A172 (cell line): ENCODE data around the gene ELF2. TPM values are rescaled to one million over a fixed set of nuclear protein-coding genes. Genes with fewer than 3 reads are reported as not detected.
"Not testable (repeated sequence)": the region's sequence is repeated elsewhere in the genome, so short reads cannot be mapped to it uniquely, and the experiment has no call there.

Experiments
- DNase-seq: peaks from one replicate; pipeline ENCODE4 v3.0.0-alpha.2; 2015; ENCODE audit warnings: low spot score
- total RNA-seq: library from RNA; depleted of rRNA; stranded (reverse); fragments of >200 nt; shearing (Covaris generic); gene quantifications from 2 replicates; pipeline ENCODE4 v1.2.3, GENCODE V29; 2014; rRNA removed

The ELF2 gene
- total RNA-seq, 1 experiment from 2014 or later = 15.0 TPM

DNA sequence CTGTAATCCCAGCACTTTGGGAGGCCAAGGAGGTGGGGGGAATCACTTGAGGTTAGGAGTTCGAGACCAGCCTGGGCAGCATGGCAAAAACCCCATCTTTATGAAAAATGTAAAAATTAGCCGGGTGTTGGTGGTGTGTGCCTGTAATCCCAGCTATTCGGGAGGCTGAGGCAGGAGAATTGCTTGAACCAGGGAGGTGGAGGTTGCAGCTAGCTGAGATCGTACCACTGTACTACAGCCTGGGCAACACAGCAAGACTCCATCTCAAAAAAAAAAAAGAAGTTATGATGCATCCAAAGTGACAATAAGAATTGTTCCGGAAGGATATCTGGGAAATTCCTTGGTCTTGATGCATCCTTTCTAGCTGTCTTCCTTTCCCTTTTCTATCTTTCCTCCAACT lies 154.2 kb downstream of the ELF2 start:
- no peak for DNase-seq

DNA sequence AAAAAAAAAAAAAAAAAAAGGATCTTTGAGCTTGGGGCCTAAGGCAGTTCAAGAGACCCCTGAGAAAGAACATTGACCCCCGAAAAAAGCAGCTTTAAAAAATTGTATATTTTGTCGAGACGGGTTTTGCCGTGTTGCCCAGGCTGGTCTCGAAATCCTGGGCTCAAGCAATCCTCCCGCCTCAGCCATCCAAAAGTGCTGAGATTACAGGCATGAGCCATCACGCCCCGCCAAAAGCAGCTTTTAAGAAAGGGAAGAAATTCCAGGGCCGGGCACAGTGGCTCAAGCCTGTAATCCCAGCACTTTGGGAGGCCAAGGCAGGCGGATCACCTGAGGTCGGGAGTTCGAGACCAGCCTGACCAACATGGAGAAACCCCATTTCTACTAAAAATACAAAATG lies 155.9 kb downstream of the ELF2 start:
- DNase-seq = not testable (repeated sequence)

GRCh38 chr4:139020384-139020783 lies 156.6 kb downstream of the ELF2 start:
- DNase-seq = no peak

DNA sequence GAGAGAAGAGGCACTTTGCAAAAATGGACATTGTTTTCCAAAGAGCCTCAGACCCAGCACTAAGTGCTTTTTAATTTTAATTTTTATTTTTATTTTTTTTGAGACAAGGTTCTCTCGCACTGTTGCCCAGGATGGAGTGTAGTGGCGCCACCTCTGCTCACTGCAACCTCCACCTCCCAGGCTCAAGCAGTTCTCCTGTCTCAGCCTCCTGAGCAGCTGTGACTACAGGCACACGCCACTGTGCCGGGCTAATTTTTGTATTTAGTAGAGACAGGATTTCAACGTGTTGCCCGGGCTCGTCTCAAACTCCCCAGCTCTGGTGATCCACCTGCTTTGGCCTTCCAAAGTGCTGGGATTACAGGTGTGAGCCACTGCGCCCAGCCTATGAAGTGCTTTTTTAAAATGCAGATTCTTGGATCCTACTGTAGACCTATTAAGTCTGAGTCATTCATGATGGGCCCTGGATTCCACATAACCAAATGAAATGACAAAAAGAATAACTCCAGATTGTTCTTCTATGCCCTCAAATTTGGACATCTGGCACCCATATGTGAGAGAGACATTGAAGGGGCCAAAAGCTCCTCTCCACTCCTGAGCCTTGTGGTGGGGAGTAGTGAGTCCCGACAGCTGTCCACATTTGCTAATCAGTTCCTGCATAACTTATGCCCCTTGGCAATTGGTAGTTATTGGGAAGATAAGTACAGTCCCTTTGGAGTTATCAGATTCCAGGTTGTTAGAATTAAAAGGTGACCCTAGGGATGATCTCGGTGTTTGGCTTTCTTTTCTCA lies 157.9 kb downstream of the ELF2 start:
- DNase-seq = no peak

- DNase-seq = no peak
Measured at GRCh38 chr4:139018501-139018900, 158.5 kb downstream of the ELF2 start.

DNA sequence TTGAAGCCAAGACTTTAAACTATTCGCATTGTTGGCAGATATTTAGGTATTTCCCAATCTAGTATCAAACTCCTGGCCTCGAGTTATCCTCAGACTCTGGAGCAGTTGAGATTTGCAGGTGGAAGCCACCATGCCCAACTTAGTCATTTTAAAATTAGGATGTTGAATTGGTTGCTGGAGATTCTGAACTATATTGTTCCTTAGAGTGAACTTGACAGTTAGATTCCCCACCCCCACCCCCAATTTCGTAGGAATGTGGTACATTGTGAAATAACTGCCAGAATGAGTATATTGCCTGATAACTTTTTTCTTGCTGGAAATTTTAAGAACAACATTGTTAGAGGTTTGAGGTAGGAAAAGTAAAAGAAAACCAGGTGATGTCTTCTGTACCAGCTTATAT lies 159.2 kb downstream of the ELF2 start:
- no peak for DNase-seq

DNA sequence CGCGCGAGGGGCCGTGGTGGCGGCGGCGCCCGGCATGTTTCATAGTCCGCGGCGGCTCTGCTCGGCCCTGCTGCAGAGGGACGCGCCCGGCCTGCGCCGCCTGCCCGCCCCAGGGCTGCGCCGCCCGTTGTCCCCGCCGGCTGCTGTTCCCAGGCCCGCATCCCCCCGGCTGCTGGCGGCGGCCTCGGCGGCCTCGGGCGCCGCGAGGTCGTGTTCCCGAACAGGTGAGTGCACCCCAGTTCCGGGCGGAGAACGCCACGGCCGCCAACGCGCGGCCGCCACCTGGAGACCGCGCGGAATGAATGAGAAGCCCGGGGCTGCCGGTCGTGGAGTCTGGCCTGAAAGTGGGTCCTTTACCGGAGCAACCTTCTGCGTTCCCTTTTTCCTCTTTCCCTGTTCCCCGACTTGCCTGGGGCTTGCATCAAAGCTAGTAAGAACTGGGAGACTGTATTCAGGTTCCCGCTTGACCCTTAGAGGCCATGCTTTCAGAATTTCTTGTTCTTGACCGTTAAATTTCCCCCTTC lies 161.0 kb downstream of the ELF2 start:
- DNase-seq = no peak

- DNase-seq = peak; percentile 76
Measured at GRCh38 chr4:139015269-139015947, 161.6 kb downstream of the ELF2 start, which contains the start of gene NOCT. TSS of gene NOCT (plus strand) at chr4:139015781. CDS start at chr4:139015982, 201 bp downstream.

DNA sequence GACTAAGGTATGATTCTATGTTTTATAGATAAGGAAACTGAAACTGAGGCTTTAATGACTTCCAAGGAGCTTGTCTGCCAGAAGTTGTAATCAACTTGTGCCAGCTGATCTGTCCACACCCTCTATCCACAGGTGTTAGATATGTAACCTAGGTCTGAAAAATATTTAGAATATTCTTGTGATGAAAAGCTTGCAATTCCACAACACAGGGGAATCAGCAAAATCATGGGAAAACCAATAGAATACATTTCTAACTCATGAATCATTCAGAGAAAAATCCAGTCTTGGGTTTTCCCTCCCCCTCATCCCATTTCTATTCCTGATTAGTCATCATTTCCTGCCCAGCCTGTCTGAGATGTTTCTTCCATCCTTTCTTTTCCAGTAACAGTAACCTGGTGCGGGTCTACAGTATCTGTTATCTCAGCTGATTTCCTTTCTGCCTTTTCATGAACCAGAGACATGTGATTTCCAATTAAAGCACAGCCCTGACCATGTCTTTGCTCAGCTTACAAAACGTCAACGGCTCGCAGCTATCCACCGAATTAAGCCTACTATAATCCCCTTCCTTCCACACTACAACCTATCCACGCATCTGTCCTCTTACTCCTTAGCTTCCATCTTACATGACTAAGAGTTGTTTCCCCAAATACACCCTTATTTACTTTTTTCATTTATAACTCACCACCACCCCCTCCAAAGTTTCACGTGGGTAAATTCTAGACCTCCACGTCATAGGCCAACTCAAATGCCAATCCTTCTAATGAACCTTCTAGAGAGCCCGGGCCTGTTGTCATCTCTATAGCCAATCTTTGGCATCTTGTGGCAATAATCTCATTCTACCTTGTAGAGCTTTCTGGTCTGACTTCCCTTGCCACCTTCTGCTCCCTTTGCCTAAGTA lies 162.4 kb downstream of the ELF2 start:
- DNase-seq = peak; percentile 97

DNA sequence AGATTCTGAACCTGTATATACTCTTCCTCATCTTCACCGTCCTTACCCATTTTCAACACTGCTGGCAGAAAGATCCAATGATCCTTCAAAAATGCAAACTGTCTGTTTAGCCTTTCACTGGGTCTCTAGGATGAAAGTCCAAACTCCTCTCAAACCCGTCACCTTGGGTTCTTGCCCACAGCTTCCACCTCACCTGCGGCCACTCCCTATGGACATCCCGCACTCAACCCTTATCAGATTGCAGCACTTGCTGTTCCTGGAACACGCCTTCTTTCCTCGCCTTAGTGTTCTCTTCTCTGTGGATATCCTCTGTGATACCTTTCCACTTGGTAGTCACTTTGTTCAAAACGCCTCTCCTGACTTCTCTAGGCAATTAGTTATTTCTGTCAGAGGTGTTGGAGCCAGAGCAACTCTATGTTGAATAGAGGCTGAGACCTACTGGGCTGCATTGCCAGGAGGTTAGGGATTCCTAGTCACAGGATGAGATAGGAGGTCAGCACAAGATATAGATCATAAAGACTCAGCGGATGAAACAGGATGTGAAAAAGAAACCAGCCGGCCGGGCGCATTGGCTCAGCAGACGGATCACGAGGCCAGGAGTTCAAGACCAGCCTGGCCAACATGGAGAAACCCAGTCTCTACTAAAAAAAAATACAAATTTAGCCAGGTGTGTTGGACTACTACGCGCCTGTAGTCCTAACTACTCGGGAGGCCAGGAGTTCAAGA lies 165.6 kb downstream of the ELF2 start:
- DNase-seq = no peak

GRCh38 chr4:139009702-139010101 lies 167.3 kb downstream of the ELF2 start:
- DNase-seq = no peak

DNA sequence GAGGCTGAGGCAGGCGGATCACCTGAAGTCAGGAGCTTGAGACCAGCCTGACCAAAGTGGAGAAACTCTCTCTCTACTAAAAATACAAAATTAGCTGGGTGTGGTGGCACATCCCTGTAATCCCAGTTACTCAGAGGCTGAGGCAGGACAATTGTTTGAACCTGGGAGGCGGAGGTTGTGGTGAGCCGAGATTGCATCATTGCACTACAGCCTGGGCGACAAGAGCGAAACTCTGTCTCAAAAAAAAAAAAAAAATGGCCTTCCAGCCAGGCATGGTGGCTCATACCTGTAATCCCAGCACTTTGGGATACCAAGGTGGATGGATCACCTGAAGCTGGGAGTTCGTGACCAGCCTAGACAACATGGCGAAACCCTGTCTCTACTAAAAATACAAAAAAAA lies 168.7 kb downstream of the ELF2 start:
- not testable (repeated sequence) for DNase-seq

DNA sequence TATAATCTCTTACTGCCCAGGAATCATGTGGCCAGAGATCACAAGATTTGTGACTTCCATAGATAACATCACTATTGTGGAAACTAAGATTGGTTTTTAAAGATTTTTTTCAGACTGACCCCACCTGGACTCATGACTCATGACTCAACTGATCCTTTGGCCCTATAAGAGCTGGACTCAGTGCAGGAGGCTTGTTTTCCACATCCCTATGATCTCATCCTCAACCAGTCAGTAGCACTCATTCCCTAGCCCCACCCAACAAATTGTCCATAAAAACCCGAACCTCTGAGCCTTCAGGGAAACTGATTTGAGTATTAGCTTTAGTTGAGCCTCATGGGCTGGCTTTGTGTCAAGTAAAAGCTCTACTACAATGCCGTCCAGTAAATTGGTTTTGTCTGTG lies 169.4 kb downstream of the ELF2 start:
- DNase-seq = peak; percentile 31

Other genes starting within 250 kb of the ELF2 start
- gene NOCT, start 161.4 kb downstream of the ELF2 start, total RNA-seq = 28.9 and 32.1 TPM in 2 replicates
- 0.89 and 1.2 TPM in 2 replicates for gene MGARP, start 103.0 kb upstream of the ELF2 start, total RNA-seq
- gene NAA15, start 124.3 kb upstream of the ELF2 start, total RNA-seq = 56.6 and 57.2 TPM in 2 replicates
- gene NDUFC1, start 125.3 kb upstream of the ELF2 start, total RNA-seq = 66.0 and 102 TPM in 2 replicates